GM19455 (cell line): ENCODE measurements around the gene GINS2.
A peak's percentile ranks its signal among the peaks of the same experiment; 100 is the strongest.

ENCODE experiments used
- ATAC-seq: cut with Tn5 transposase; IDR thresholded peaks from one replicate; pipeline ENCODE4 v1.9.1; 2021; ENCODE audit not compliant: unreplicated experiment

The GINS2 gene

GRCh38 chr16:85688586-85689284 is at the start of gene GINS2:
TSS of gene GINS2 (minus strand) at chr16:85688954. CDS start at chr16:85688898, 56 bp downstream.
- peak; percentile 82 for ATAC-seq

GRCh38 chr16:85736921-85737320 is 48.2 kb upstream of the GINS2 start:
- no peak for ATAC-seq

DNA sequence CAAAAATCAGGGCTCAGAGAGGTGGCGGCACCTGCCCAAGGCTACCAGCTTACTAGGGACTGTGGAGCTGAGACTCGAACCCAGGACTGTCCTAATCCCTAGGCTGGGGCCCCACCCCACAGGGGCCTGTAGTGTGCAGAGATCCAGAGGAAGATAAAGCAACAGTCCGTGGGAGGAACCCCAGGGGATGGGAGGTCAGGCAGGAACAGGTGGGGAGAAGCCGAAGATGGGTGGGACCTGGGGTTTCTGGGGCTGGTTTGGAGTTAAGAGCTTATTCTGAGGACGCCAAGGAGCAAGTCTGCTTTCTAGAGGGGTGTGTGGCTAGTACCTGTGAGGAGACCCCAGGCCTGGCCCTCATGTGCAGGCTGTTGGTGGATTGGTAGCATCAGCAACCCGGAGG is 47.2 kb upstream of the GINS2 start:
- ATAC-seq: no peak

DNA sequence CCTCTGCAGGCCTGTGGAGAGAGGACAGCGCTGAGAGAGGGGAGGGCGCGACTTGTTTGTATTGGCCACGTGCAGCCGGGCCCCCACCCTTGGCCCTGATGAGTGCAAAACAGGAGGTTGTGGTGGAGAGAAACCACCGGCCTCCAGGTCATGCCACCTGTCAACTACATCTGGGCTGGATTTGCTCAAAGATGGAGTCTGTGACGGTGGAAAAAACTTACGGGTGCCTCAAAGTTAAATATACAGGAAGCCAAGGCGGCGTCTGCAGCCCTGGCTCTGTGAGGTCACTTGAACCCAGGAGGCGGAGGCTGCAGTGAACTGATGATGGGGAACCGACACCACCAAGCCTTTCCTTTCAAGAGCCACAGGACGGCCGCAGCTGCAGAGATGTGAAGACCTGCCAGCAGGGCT is 46.5 kb upstream of the GINS2 start:
- peak; percentile 81 for ATAC-seq

DNA sequence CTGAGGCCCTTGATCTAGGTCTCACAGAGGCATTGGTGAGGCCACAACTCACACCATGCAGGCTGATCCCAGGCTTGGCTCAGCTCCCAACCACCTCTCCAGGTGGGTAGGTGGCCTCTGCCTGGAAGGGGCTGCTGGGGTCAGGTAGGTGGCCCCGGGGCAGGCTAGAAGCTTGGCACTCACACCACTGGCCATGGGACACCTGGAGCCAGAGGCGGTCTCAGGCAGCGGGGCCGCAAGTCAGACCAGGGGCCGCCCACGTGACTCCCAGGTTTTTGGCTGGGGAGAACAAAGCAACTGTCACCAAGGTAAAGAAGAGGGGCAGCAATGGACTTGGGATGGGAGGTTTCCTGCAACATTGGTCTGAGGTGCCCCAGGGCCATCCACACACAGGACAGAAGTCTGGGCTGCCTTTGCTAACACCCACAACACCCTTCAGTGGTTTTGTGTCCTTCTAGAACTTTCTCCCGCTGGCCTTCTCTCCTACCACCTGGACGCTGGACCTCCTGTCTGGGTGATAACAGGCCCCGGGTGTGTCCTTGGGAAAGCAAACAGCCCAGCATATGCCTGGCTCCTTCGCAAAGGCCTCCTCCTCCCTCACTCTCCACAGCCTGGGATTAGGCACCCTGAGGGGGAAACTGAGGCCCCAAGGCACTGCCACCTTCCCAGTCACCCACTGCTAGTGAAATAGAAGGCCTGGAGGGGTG is 45.7 kb upstream of the GINS2 start:
- no peak for ATAC-seq

DNA sequence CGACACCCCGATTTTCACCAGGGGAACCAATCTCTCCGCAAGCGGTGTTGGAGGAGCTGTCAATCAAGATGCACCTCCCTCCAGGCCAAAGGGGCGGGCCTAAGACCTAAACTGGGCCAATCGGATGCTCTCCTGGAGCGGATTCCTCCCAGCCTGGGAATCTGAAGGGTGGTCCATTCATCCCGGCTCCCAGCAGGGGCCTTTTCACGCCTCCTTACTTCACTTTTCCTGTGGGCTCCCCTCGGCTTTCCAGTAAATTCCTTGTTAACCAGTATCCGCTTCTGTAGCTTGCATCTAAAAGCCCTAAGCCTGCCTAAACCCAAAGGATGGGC is 45.1 kb upstream of the GINS2 start:
- ATAC-seq: no peak

- ATAC-seq: no peak
These were observed 44.5 kb upstream of the GINS2 start for GRCh38 chr16:85733155-85733838.

DNA sequence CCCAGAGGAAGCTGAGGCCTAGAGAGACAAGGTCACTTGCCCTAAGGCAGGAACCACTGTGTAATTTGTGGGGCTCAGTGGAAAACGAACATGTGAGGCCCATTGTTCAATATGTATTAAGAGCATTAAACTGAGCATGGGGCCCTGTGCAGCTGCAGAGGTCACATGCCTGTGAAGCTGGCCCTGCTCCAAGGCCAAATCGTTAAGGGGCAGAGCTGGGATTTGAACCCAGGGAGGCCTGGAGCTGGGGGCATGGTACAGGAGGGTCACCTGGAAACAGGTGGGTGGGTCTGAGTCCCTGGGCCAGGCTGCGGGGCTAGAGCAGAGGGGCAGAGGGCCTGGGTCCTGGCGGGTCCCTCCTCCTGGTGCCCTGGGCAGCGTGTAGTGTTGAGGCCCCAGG is 42.4 kb upstream of the GINS2 start:
- ATAC-seq: no peak

GRCh38 chr16:85730186-85730465 is 41.4 kb upstream of the GINS2 start:
- no peak for ATAC-seq

DNA sequence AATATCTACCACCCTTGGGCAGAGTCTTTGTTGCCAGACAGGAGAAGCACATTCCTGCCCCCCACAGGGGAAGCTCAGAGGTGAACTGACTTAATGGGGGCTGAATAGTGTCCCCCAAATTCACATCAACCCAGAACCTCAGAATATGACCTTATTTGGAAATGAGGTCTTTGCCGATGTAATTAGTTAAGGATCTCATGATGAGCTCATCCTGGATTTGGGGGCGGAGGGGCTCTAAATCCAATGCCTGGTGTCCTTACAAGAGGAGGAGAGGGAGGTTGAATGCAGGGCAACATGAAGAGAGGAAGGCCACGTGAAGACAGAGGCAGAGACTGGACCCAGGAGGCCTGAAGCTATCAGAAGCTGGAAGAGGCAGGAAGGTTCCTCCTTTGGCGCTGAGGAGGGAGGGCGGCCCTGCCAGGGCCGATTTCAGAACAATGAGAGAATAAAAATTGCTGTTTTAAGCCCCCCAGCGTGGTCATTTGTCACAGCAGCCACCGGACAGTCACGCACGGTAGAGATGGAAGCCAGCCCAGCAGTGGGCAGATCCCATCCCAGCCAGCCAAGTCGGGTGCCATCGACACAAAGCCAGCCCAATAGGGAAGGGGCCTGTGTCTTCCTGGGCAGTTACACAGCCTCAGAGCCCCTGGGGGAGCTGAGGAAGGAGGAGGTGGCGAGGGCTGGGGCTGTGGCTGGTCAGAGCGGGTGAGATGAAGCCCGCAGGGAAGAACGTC is 40.9 kb upstream of the GINS2 start:
- ATAC-seq: no peak

GRCh38 chr16:85728879-85729278 is 40.1 kb upstream of the GINS2 start:
- no peak for ATAC-seq

- ATAC-seq: no peak
These were observed 36.2 kb upstream of the GINS2 start for GRCh38 chr16:85724936-85725335.

DNA sequence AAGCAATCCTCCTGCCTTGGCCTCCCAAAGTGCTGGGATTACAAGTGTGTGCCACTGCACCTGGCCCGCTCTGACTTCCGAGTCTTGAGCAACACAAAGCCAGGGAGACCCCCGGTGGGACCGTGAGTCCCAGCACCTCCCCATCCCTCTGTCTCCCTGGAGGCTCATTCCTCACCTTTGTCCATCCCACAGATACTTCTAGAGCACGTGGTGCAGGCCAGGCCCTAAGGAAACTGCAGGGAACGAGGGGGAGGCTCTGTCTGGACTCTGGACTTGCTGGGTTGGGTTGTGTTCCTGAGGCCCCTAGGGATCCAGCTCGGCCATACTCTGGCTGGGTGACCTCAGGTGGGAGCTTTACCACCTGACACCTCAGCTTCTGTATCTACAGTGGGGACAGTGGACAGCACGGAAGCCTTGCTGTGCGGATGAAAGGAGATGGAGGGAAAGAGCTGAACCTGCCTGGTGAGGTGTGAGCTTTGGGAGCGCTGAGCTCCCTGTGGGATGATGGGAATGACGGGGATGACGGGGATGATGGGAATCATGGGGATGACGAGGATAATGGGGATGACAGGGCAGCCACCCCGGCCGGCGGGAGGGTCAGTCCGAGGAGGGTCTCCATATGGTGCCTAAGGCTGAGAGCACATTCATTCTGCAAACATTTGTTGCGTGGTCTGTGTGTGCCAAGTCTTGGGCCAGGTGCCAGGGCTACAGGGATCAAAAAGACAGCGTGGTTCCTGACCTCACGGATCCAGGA is 35.5 kb upstream of the GINS2 start:
- no peak for ATAC-seq

GRCh38 chr16:85722128-85722893 is 33.6 kb upstream of the GINS2 start:
- no peak for ATAC-seq

GRCh38 chr16:85720302-85720637 is 31.5 kb upstream of the GINS2 start:
- no peak for ATAC-seq

DNA sequence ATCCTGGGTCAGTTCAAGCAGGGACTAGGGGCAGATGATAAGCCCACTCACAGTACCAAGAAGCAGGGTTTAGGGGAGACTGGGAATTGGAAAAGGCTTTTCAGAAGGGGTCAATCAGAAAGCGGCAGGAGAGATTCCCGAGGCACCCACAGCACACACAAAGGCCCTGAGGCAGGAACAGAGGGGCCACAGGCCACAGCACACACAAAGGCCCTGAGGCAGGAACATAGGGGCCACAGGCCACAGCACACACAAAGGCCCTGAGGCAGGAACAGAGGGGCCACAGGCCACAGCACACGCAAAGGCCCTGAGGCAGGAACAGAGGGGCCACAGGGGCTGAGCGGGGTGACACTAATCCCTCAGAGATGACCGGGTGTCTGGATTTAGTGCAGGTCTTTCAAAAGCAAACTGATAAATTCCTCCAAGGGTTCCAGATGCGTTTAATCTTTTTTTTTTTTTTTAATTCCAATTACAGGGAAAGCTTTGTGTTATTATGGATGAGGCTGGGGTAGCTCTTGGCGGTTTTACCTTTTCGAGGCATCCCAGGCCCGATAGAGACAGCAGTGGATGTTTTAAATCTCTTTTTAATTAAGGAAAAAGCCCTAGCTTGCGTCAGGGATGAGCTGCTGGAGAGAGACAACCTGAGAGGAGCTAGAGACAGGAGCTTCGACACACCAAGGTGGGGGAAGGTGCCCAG is 31.0 kb upstream of the GINS2 start:
- no peak for ATAC-seq

GRCh38 chr16:85718682-85719081 is 29.9 kb upstream of the GINS2 start:
- no peak for ATAC-seq

- no peak for ATAC-seq
These were observed 29.4 kb upstream of the GINS2 start for GRCh38 chr16:85718153-85718477.

DNA sequence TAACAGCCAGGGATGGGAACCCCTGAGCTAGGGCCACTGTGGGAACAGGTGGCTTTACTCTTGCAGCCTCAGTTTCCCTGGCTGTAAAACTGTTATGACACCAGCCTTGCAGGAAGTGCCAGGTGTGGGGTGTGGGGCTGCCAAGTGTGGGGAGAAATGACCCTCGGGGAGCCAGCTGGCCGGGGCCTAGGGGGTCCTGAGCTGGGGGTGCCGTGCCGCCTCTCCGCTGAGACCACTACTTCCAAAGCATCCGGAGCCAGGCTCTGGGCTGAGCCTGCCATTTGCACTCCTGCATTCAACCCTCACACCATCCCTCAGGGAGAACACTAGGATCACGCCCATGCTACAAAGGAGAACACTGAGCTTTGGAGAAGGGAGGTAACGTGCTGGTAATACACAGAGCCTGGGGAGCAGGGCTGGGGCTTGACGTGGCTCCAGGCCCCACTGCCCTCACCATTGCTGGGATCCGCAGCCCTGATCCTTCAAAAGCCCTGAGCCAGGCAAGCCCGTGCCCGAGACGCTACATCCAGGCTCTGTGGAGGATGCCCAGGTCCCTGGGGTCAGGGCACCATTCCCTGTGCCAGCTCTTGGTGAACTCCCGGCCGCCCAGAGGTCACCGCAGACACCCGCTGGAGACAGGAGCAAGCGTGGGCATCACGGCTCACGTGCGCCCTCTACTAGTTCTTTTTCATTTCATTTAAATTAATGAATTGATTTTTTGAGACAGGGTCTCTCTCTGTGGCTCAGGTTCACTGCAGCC is 28.8 kb upstream of the GINS2 start:
- no peak for ATAC-seq
